WERI-Rb-1 (cell line): ENCODE results near the gene HSD17B7.
"Not testable (repeated sequence)": the region's sequence is repeated elsewhere in the genome, so short reads cannot be mapped to it uniquely, and the experiment has no call there.

ENCODE experiments used
- DNase-seq: peaks from one replicate; pipeline ENCODE4 v3.0.0-alpha.2; 2020
- H3K27ac ChIP-seq: fragments of 250-450 bp; sonication (Bioruptor Pico); 2 replicates; pipeline ENCODE4 v1.5.1; 2020; ENCODE audit warnings: mild to moderate bottlenecking, moderate library complexity
- H3K27me3 ChIP-seq: fragments of 250-450 bp; sonication (Bioruptor Pico); 2 replicates; pipeline ENCODE4 v1.5.1; 2021; ENCODE audit warnings: mild to moderate bottlenecking, low read depth, moderate library complexity; ENCODE audit not compliant: insufficient read depth, severe bottlenecking
- H3K36me3 ChIP-seq: fragments of 250-450 bp; sonication (Bioruptor Pico); 2 replicates; pipeline ENCODE4 v1.5.1; 2020; ENCODE audit warnings: mild to moderate bottlenecking, moderate library complexity
- H3K4me3 ChIP-seq: 2 replicates; pipeline ENCODE4 v1.5.1; 2011; ENCODE audit warnings: low read depth, mild to moderate bottlenecking, control low read depth, low read length
- H3K9me3 ChIP-seq: fragments of 250-450 bp; sonication (Bioruptor Pico); 2 replicates; pipeline ENCODE4 v1.5.1; 2021; ENCODE audit warnings: mild to moderate bottlenecking, moderate library complexity; ENCODE audit not compliant: severe bottlenecking
- TF ChIP-seq, protein P1 (sequence below): IDR thresholded peaks from 2 replicates; pipeline ENCODE4 v1.5.1; 2011; ENCODE audit warnings: low read depth, mild to moderate bottlenecking, control low read depth, inconsistent platforms, low read length

Gene HSD17B7

GRCh38 chr1:162779043-162779442 is 11.5 kb upstream of the HSD17B7 start:
- no peaks in the 10 kb centered on the region for H3K36me3 ChIP-seq
- no peaks in the 10 kb centered on the region for H3K9me3 ChIP-seq
- no peak for DNase-seq
- no peak overlapping the region for H3K27ac ChIP-seq
- no peaks in the 10 kb centered on the region for H3K27me3 ChIP-seq
- H3K4me3 ChIP-seq, result no peak overlapping the region
- TF ChIP-seq, protein P1, sequence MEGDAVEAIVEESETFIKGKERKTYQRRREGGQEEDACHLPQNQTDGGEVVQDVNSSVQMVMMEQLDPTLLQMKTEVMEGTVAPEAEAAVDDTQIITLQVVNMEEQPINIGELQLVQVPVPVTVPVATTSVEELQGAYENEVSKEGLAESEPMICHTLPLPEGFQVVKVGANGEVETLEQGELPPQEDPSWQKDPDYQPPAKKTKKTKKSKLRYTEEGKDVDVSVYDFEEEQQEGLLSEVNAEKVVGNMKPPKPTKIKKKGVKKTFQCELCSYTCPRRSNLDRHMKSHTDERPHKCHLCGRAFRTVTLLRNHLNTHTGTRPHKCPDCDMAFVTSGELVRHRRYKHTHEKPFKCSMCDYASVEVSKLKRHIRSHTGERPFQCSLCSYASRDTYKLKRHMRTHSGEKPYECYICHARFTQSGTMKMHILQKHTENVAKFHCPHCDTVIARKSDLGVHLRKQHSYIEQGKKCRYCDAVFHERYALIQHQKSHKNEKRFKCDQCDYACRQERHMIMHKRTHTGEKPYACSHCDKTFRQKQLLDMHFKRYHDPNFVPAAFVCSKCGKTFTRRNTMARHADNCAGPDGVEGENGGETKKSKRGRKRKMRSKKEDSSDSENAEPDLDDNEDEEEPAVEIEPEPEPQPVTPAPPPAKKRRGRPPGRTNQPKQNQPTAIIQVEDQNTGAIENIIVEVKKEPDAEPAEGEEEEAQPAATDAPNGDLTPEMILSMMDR, result no peak

DNA sequence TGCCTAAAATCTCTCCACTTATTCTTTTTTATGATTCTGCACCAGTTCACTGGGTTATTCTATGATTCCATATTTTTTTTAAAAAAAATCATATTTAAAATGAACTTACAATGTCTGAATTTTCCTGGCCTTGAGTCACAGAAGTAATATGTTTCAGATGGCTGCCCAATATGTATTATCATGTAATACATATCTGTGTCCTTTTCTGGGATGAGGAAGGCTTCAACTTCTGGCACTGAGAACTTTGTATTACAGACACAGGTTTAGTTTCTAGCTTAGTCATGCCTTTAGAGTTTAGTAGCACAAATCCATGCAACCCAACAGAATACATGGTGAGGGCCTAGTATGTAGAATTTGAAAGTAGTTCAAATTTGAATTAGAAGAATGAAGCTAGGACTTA is 7.8 kb upstream of the HSD17B7 start:
- Histone ChIP-seq H3K27me3 (no peaks in the 10 kb centered on the region), H3K9me3 (no peaks in the 10 kb centered on the region), H3K27ac (no peak overlapping the region), H3K36me3 (no peaks in the 10 kb centered on the region), H3K4me3 (no peak overlapping the region)
- DNase-seq, result no peak
- TF ChIP-seq, protein P1, result no peak

- not testable (repeated sequence) for H3K27ac ChIP-seq, H3K27me3 ChIP-seq, H3K9me3 ChIP-seq, H3K4me3 ChIP-seq, H3K36me3 ChIP-seq, DNase-seq
Observed at GRCh38 chr1:162784926-162785325, 5.6 kb upstream of the HSD17B7 start.

DNA sequence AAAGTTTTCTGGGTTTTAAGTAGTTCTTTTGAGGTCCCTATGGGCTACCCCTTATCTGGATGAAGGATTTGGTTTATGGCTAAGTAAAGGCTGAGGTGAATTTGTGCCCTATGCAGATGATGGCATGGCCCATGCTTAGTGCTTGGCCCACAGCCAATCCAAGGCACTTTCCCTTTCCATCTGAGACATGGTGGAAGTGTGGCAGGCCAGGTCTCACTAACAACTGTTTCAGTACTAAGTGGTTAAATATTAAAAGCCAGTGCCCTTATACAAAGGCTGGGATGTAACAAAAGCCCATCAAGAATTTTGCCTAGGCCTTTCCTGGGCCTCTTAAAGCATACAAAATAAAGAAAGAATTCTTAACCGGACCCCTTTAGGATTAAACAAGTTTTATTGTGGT is 1.7 kb upstream of the HSD17B7 start:
- not testable (repeated sequence) for H3K27me3 ChIP-seq, DNase-seq, H3K36me3 ChIP-seq

DNA sequence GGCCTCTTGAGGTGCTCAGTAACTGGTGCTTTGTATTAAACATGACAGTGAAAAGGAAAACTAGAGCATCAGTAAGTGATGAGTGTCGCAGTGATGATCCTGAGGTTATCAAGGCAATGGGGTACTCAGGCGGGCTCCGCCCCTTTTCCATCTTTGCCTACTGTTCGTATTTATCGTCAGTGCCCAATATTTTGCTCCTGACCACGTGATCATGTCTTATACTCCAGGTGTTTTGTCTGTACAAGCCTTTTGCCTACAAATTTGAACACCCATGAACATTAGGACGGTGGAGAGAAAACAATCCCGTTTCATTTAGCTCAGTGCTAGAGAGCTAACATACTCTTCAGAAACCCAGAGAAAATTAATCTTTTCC is 469 bp downstream of the HSD17B7 start:
- not testable (repeated sequence) for H3K36me3 ChIP-seq, H3K9me3 ChIP-seq, DNase-seq, H3K27me3 ChIP-seq
- Histone ChIP-seq H3K27ac (peak overlapping the region; percentile 86), H3K4me3 (peak overlapping the region; percentile 49)

More for the DNA sequence above, 1.7 kb upstream of the HSD17B7 start:
- not testable (repeated sequence) for H3K9me3 ChIP-seq, H3K4me3 ChIP-seq
- peak overlapping the region; percentile 62 for H3K27ac ChIP-seq

GRCh38 chr1:162794284-162794683 is 3.8 kb downstream of the HSD17B7 start:
- H3K27me3 ChIP-seq, DNase-seq, H3K9me3 ChIP-seq, H3K36me3 ChIP-seq, H3K27ac ChIP-seq, H3K4me3 ChIP-seq: not testable (repeated sequence)

DNA sequence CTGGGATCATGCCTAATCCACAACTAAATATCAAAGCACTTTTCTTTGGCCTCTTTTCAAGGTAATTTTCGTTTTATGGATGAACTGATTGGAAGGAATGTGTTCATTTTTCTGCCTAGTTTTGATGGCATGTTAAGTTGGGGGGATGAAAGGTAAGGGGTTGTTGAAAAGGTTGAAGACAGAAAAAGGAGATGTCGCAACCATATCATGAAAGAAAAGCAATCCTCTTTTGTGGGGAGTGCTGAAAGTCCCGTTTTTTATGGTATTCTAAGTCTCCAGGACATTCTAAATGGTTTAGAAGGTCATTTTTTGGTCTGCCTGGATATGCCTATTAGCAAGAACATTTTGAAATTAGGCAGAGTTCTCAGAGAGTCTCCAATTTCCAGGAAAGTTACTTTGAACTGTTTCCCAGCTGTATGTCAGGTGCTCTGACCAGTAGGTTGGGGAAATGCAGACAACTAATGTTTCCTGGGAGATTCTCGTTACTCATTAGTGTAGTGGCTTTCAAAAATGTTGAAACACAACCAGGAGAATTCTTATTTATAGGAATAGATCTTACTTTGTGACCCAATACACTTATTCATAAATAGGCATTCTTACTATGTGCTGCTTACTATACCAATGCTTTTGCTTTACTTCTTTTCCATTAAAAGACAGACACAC is 6.2 kb downstream of the HSD17B7 start:
- H3K9me3 ChIP-seq, H3K27ac ChIP-seq, H3K4me3 ChIP-seq, H3K27me3 ChIP-seq, DNase-seq: not testable (repeated sequence)
- H3K36me3 ChIP-seq, result peaks cover 17% of the 10 kb centered on the region

DNA sequence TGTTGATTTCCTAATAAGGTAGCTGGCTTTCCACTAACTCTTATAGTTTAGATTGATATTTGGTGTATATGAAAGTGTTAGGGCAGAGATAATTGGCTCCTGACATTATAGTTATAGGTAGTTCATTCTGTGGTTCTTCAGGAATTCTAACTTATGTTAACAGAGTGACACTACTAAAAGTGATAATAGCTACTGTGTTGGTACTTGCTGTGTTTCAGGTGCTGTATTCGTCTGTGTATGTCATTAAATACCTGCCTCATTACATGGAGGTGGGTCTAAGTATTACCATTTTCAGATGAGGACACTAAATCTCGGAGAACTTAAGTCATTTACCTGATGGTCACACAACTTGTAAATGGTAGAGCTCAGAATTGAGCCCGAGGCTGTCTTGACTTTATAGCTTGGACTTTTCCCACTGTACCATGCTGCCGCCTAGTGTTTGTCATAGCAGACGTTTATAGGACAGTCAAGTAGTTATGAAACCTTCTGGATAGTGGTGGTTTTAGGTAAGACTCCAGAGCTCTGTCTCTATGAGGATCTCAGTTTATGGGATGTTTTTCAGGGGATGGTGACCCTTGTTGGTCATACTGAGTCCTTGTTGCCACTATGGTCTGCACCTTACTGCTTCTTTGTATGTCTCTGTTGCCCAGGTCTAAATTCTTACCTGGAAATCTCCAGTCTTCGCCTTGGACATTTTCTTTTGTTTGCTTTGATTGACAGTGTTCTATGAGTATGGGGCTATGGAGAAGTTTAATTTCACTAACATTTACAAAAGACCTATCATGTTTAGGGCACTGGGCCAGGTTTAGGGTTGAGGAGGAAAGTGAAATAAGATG is 9.7 kb downstream of the HSD17B7 start:
- TF ChIP-seq, protein P1, result peak; percentile 78
- H3K27ac ChIP-seq, H3K27me3 ChIP-seq, H3K4me3 ChIP-seq, H3K9me3 ChIP-seq: not testable (repeated sequence)
- DNase-seq, result peak; percentile 92
- peaks cover 22% of the 10 kb centered on the region for H3K36me3 ChIP-seq

DNA sequence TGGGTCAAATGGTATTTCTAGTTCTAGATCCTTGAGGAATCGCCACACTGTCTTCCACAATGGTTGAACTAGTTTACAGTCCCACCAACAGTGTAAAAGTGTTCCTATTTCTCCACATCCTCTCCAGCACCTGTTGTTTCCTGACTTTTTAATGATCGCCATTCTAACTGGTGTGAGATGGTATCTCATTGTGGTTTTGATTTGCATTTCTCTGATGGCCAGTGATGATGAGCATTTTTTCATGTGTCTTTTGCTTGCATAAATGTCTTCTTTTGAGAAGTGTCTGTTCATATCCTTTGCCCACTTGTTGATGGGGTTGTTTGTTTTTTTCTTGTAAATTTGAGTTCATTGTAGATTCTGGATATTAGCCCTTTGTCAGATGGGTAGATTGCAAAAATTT is 17.0 kb downstream of the HSD17B7 start:
- not testable (repeated sequence) for H3K27me3 ChIP-seq, H3K4me3 ChIP-seq, H3K9me3 ChIP-seq, DNase-seq, H3K27ac ChIP-seq
- peaks cover 17% of the 10 kb centered on the region for H3K36me3 ChIP-seq

DNA sequence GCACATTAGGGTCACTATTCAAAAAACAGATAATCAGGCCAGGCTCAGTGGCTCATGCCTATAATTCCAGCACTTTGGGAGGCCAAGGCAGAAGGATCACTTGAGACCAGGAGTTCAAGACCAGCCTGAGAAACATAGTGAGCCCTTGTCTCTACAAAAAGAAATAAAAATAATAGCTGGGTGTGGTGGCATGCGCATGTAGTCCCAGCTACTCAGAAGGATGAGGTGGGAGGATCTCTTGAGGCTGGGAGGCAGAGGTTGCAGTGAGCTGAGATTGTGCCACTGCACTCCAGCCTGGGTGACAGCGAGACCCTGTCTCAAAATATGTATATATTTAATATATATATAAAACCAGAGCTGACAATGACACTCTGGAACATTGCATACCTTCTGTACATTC is 21.9 kb downstream of the HSD17B7 start:
- not testable (repeated sequence) for H3K27ac ChIP-seq

GRCh38 chr1:162818136-162818535 is 27.6 kb downstream of the HSD17B7 start:
- not testable (repeated sequence) for H3K4me3 ChIP-seq, H3K27me3 ChIP-seq, H3K27ac ChIP-seq, H3K36me3 ChIP-seq, H3K9me3 ChIP-seq, DNase-seq

More for the DNA sequence above, 21.9 kb downstream of the HSD17B7 start:
- H3K9me3 ChIP-seq, DNase-seq, H3K27me3 ChIP-seq, H3K4me3 ChIP-seq, H3K36me3 ChIP-seq: not testable (repeated sequence)
